SIG-M5 (cell line): ENCODE measurements around the gene SERPINB1.
"Not testable (repeated sequence)": the region's sequence is repeated elsewhere in the genome, so short reads cannot be mapped to it uniquely, and the experiment has no call there.

Experiments used
- DNase-seq: peaks from one replicate; lab custom pipeline; 2025; lab: John Stamatoyannopoulos, UW

The SERPINB1 gene

GRCh38 chr6:2865694-2866151, 24.1 kb upstream of the SERPINB1 start:
- DNase-seq: no peak

- DNase-seq: no peak
Measured at GRCh38 chr6:2865270-2865669, 23.6 kb upstream of the SERPINB1 start.

- DNase-seq: no peak
Measured at GRCh38 chr6:2863901-2864300, 22.2 kb upstream of the SERPINB1 start.

- no peak for DNase-seq
Measured at GRCh38 chr6:2862712-2863181, 21.1 kb upstream of the SERPINB1 start.

GRCh38 chr6:2861822-2862164, 20.1 kb upstream of the SERPINB1 start:
- DNase-seq: no peak

- no peak for DNase-seq
Measured at GRCh38 chr6:2861060-2861821, 19.6 kb upstream of the SERPINB1 start.

- not testable (repeated sequence) for DNase-seq
Measured at GRCh38 chr6:2860706-2861059, 19.0 kb upstream of the SERPINB1 start.

- not testable (repeated sequence) for DNase-seq
Measured at GRCh38 chr6:2859798-2860705, 18.4 kb upstream of the SERPINB1 start.

- DNase-seq: no peak
Measured at GRCh38 chr6:2859185-2859700, 17.6 kb upstream of the SERPINB1 start.

GRCh38 chr6:2857580-2858337, 16.1 kb upstream of the SERPINB1 start:
- DNase-seq: no peak

GRCh38 chr6:2857185-2857579, 15.5 kb upstream of the SERPINB1 start:
- DNase-seq: no peak

- DNase-seq: no peak
Measured at GRCh38 chr6:2855061-2855519, 13.4 kb upstream of the SERPINB1 start.

- peak; percentile 37 for DNase-seq
Measured at GRCh38 chr6:2854396-2854982, 12.8 kb upstream of the SERPINB1 start.

GRCh38 chr6:2853769-2854395, 12.2 kb upstream of the SERPINB1 start:
- peak; percentile 28 for DNase-seq

GRCh38 chr6:2853378-2853768, 11.7 kb upstream of the SERPINB1 start:
- DNase-seq: not testable (repeated sequence)

GRCh38 chr6:2852921-2853322, 11.3 kb upstream of the SERPINB1 start:
- DNase-seq: no peak

- DNase-seq: no peak
Measured at GRCh38 chr6:2852514-2852855, 10.8 kb upstream of the SERPINB1 start.

GRCh38 chr6:2851727-2852513, 10.3 kb upstream of the SERPINB1 start:
- no peak for DNase-seq

GRCh38 chr6:2850538-2851113, 9.0 kb upstream of the SERPINB1 start:
- no peak for DNase-seq

- no peak for DNase-seq
Measured at GRCh38 chr6:2848851-2849250, 7.2 kb upstream of the SERPINB1 start.
